HepG2 (cell line): ENCODE data around the gene HINT1. TPM values are rescaled to one million over a fixed set of nuclear protein-coding genes. Genes with fewer than 3 reads are reported as not detected.

Experiments
- ATAC-seq: fragments of 200-7000 bp; cut with Tn5 transposase; 3 replicates; pipeline ENCODE4 v1.9.1; 2020; ENCODE audit warnings: mild to moderate bottlenecking, moderate library complexity
- BruUV-seq: library from RNA; stranded (reverse); fragments of 400-500 nt; replicated peaks from 2 replicates; lab custom pipeline; 2021; lab: Mats Ljungman, UMichigan
- CTCF ChIA-PET: fragments of 300-600 bp; formaldehyde crosslinking; extraction: SDS; loops from one replicate; lab custom pipeline; 2021; ENCODE audit warnings: low total read pairs, inconsistent platforms, low intra/inter-chr PET ratio; lab: Yijun Ruan, JAX
- POLR2A ChIA-PET: fragments of 350-600 bp; sonication (Branson Sonifier 250); formaldehyde crosslinking; loops from one replicate; lab custom pipeline; 2020; ENCODE audit warnings: antibody characterized with exemption, inconsistent platforms; lab: Yijun Ruan, JAX
- DNase-seq: peaks from one replicate; pipeline ENCODE4 v3.0.0-alpha.2; 2015; ENCODE audit warnings: low spot score
- FAIRE-seq: peaks from 3 replicates; lab custom pipeline; 2011; peaks lifted over from hg19 to GRCh38; lab: Jason Lieb, UNC
- H2AFZ ChIP-seq: one replicate; pipeline ENCODE4 v1.6.1; 2011; ENCODE audit warnings: low read length, inconsistent platforms
- H3K27ac ChIP-seq: fragments of 300-600 bp; 3 replicates; pipeline ENCODE4 v1.8.0; 2011; ENCODE audit warnings: mixed run types, mild to moderate bottlenecking, mixed read lengths, low read length, inconsistent platforms; ENCODE audit not compliant: insufficient read depth; ENCODE audit errors: extremely low read length
- H3K27me3 ChIP-seq, 2 experiments: fragments of 200-600 bp in 1 of 2; 2 replicates in 1 of 2; 3 replicates in 1 of 2; pipeline versions ENCODE4 v1.6.0 to v1.8.0; 2011; ENCODE audit warnings: low read length in 2 of 2, mild to moderate bottlenecking in 2 of 2, moderate library complexity in 2 of 2, inconsistent platforms in 1 of 2; ENCODE audit not compliant: insufficient read depth in 2 of 2, control insufficient read depth in 1 of 2
- H3K36me3 ChIP-seq, 2 experiments: fragments of 200-600 bp in 1 of 2; replicated peaks in 1 of 2; 2 replicates in 1 of 2; 3 replicates in 1 of 2; pipeline versions ENCODE4 v1.5.1 to v1.8.0; 2011; ENCODE audit warnings: low read length in 2 of 2, inconsistent platforms in 1 of 2; ENCODE audit not compliant: insufficient read depth in 2 of 2, control insufficient read depth in 1 of 2
- H3K4me1 ChIP-seq: 2 replicates; pipeline ENCODE4 v1.5.1; 2012; ENCODE audit warnings: low read length, inconsistent platforms; ENCODE audit not compliant: insufficient read depth
- H3K4me2 ChIP-seq: 2 replicates; pipeline ENCODE4 v1.6.0; 2011; ENCODE audit warnings: low read depth, low read length, inconsistent platforms
- H3K4me3 ChIP-seq, 3 experiments: fragments of 200-600 bp in 1 of 3; sonication (generic), shearing (Covaris generic) in 1 of 3; replicated peaks in 1 of 3; 2 replicates each; pipeline ENCODE4 v1.5.1; 2011 to 2016; ENCODE audit warnings: low read length in 3 of 3, inconsistent platforms in 2 of 3, low read depth in 2 of 3, mild to moderate bottlenecking in 2 of 3, control low read depth in 1 of 3, mixed read lengths in 1 of 3; ENCODE audit not compliant: insufficient read depth in 1 of 3
- H3K79me2 ChIP-seq: one replicate; pipeline ENCODE4 v1.6.1; 2011; ENCODE audit warnings: low read length, inconsistent platforms; ENCODE audit not compliant: insufficient read depth
- H3K9ac ChIP-seq: 2 replicates; pipeline ENCODE4 v1.6.0; 2011; ENCODE audit warnings: mild to moderate bottlenecking, low read depth, low read length, inconsistent platforms; ENCODE audit not compliant: insufficient read depth
- H3K9me3 ChIP-seq: 2 replicates; pipeline ENCODE4 v1.5.1; 2012; ENCODE audit warnings: mild to moderate bottlenecking, low read length
- H4K20me1 ChIP-seq: 2 replicates; pipeline ENCODE4 v1.6.0; 2011; ENCODE audit warnings: inconsistent platforms, mild to moderate bottlenecking, low read length, moderate library complexity; ENCODE audit not compliant: insufficient read depth
- ATRX ChIP-seq: sonication (generic); formaldehyde crosslinking; IDR thresholded peaks from 2 replicates; pipeline ENCODE4 v1.4.0; 2020; ENCODE audit warnings: missing genetic modification reagents, borderline replicate concordance
- ELF1 ChIP-seq: sonication (generic); formaldehyde crosslinking; IDR thresholded peaks from 2 replicates; pipeline ENCODE4 v1.4.0; 2020; ENCODE audit warnings: missing genetic modification reagents
- FOSL1 ChIP-seq: sonication (generic); formaldehyde crosslinking; IDR thresholded peaks from 2 replicates; pipeline ENCODE4 v1.9.0; 2021; ENCODE audit warnings: missing genetic modification reagents, borderline replicate concordance
- GLI4 ChIP-seq: sonication (generic); formaldehyde crosslinking; IDR thresholded peaks from 2 replicates; pipeline ENCODE4 v1.5.1; 2020; ENCODE audit warnings: missing genetic modification reagents, mild to moderate bottlenecking, moderate library complexity, borderline replicate concordance
- IRF2 ChIP-seq: IDR thresholded peaks from 2 replicates; pipeline ENCODE4 v1.6.1; 2018; ENCODE audit warnings: missing genetic modification reagents, missing compliant biosample characterization
- NBN ChIP-seq: fragments of 450-650 bp; conservative IDR thresholded peaks from 2 replicates; pipeline ENCODE4 v1.6.1; 2017
- NONO ChIP-seq, 2 experiments: fragments of 450-650 bp in 1 of 2; sonication (generic) in 1 of 2; formaldehyde crosslinking in 1 of 2; IDR thresholded peaks in 1 of 2; conservative IDR thresholded peaks in 1 of 2; 2 replicates each; pipeline versions ENCODE4 v1.6.1 to v1.8.0; 2017 to 2022; ENCODE audit warnings: mild to moderate bottlenecking in 1 of 2, missing genetic modification reagents in 1 of 2, moderate library complexity in 1 of 2
- TEAD3 ChIP-seq: optimal IDR thresholded peaks from 2 replicates; pipeline ENCODE3; 2016; ENCODE audit warnings: borderline replicate concordance
- TP53 ChIP-seq: sonication (generic); formaldehyde crosslinking; conservative IDR thresholded peaks from 2 replicates; pipeline ENCODE4 v1.4.0; 2020; ENCODE audit warnings: missing genetic modification reagents
- ZBTB3 ChIP-seq: sonication (generic); formaldehyde crosslinking; IDR thresholded peaks from 2 replicates; pipeline ENCODE4 v1.4.0; 2020; ENCODE audit warnings: low read depth, mild to moderate bottlenecking, moderate library complexity, missing genetic modification reagents, borderline replicate concordance
- ZKSCAN1 ChIP-seq: fragments of 150-350 bp; IDR thresholded peaks from 2 replicates; pipeline ENCODE4 v1.6.1; 2014; ENCODE audit warnings: low read length
- ZNF562 ChIP-seq: sonication (generic); formaldehyde crosslinking; IDR thresholded peaks from 2 replicates; pipeline ENCODE4 v1.8.0; 2022; ENCODE audit warnings: missing genetic modification reagents, borderline replicate concordance
- ZNF607 ChIP-seq: sonication (generic); formaldehyde crosslinking; IDR thresholded peaks from 2 replicates; pipeline ENCODE4 v1.5.1; 2020; ENCODE audit warnings: missing genetic modification reagents, mild to moderate bottlenecking, borderline replicate concordance
- ZNF761 ChIP-seq: sonication (generic); formaldehyde crosslinking; conservative IDR thresholded peaks from 2 replicates; pipeline ENCODE4 v1.4.0; 2020; ENCODE audit warnings: mild to moderate bottlenecking, missing genetic modification reagents
- WGBS: methylation state at CpG from one replicate; pipeline ENCODE4 v1.1.6; 2017; ENCODE audit warnings: low lambda C conversion rate; 5-methylcytosine and 5-hydroxymethylcytosine counted together
- in situ Hi-C: cut with HindIII; loops from 2 replicates; pipeline ENCODE4 v1.10.0; 2017; ENCODE audit warnings: low pct_unique_long_range_greater_than_20kb; ENCODE audit not compliant: extremely low pct_ligation_motif_present
- intact Hi-C: fragments of 100-400 bp; cut with micrococcal nuclease; formaldehyde crosslinking; loops from one replicate; pipeline ENCODE4 v1.10.0; 2022; ENCODE audit not compliant: unreplicated experiment
- polyA plus RNA-seq, 8 experiments: library from polyadenylated mRNA; depleted of rRNA in 3 of 8; stranded (reverse) in 7 of 8; unstranded in 1 of 8; fragments of >200 nt; fragmentation: Illumina TruSeq in 4 of 8; extraction: Trizol in 4 of 8; gene quantifications; 2 replicates each; pipeline versions ENCODE4 v1.2.1 to v1.2.3, GENCODE V29; 2011 to 2016; ENCODE audit warnings: low read depth in 4 of 8, missing spikeins in 1 of 8, mixed read lengths in 1 of 8; ENCODE audit not compliant: insufficient read depth in 1 of 8
- total RNA-seq, 5 experiments: library from RNA; depleted of rRNA; stranded (reverse); fragments of >200 nt; fragmentation: Illumina TruSeq; extraction: Trizol; gene quantifications; 2 replicates each; pipeline ENCODE4 v1.2.3, GENCODE V29; 2016; ENCODE audit warnings: low read depth in 1 of 5
- TF ChIP-seq, protein P1 (sequence below): sonication (generic); formaldehyde crosslinking; IDR thresholded peaks from 2 replicates; pipeline ENCODE4 v1.4.0; 2020; ENCODE audit warnings: missing genetic modification reagents

The HINT1 gene
- total and polyA plus RNA-seq, 2 of the 13 experiments (the other 11 are each of a cell fraction or from before 2014, with no cell fraction given), result 428 to 997 TPM

DNA sequence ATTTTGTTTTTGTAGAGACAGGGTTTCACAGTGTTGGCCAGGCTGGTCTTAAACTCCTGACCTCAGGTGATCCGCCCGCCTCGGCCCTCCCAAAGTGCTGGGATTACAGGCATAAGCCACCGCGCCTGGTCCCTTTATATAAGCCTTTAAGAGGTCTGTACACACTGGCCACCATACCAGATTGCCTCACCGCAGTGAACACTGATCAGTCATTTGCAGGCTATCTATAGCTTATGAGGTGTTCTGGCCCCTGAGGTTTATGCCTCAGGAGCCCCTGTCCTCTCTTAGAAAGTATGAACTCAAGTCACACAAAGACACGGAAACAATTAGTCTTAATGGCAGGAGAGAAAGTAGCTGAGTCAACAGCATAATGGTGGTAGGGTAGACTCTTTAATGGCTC is 14.6 kb downstream of the HINT1 start (continued):
- TF ChIP-seq, protein P1, sequence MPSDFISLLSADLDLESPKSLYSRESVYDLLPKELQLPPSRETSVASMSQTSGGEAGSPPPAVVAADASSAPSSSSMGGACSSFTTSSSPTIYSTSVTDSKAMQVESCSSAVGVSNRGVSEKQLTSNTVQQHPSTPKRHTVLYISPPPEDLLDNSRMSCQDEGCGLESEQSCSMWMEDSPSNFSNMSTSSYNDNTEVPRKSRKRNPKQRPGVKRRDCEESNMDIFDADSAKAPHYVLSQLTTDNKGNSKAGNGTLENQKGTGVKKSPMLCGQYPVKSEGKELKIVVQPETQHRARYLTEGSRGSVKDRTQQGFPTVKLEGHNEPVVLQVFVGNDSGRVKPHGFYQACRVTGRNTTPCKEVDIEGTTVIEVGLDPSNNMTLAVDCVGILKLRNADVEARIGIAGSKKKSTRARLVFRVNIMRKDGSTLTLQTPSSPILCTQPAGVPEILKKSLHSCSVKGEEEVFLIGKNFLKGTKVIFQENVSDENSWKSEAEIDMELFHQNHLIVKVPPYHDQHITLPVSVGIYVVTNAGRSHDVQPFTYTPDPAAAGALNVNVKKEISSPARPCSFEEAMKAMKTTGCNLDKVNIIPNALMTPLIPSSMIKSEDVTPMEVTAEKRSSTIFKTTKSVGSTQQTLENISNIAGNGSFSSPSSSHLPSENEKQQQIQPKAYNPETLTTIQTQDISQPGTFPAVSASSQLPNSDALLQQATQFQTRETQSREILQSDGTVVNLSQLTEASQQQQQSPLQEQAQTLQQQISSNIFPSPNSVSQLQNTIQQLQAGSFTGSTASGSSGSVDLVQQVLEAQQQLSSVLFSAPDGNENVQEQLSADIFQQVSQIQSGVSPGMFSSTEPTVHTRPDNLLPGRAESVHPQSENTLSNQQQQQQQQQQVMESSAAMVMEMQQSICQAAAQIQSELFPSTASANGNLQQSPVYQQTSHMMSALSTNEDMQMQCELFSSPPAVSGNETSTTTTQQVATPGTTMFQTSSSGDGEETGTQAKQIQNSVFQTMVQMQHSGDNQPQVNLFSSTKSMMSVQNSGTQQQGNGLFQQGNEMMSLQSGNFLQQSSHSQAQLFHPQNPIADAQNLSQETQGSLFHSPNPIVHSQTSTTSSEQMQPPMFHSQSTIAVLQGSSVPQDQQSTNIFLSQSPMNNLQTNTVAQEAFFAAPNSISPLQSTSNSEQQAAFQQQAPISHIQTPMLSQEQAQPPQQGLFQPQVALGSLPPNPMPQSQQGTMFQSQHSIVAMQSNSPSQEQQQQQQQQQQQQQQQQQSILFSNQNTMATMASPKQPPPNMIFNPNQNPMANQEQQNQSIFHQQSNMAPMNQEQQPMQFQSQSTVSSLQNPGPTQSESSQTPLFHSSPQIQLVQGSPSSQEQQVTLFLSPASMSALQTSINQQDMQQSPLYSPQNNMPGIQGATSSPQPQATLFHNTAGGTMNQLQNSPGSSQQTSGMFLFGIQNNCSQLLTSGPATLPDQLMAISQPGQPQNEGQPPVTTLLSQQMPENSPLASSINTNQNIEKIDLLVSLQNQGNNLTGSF (CRISPR knock-in tag), result no peak
- TF ChIP-seq NBN, result no peak
- TF ChIP-seq GLI4, result no peak
- no peak for TF ChIP-seq TP53
- TF ChIP-seq NONO (IDR thresholded peaks at IDR 0.05), result no peak
- no peak for TF ChIP-seq NONO (CRISPR knock-in tag; conservative IDR thresholded peaks at IDR 0.05)
- no peak for TF ChIP-seq ELF1 (CRISPR knock-in tag)
- no peak for TF ChIP-seq ZNF761

DNA sequence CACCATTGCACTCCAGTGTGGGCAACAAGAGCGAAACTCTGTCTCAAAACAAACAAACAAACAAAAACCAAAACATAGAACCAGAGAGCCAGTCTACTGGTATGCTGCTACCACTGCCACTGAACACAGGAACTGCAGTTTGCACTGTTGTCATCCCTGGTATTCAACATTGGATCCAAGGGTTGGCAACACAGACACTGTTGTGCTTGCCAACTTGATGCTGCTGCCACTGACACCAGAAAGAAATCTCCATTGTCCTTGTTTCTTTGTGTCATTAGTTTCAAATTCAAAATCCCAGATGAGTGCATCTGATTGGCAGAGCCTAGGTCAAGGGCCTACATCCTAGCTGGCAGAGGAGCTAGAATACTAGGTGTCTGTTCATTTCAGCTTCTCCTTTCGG is 16.2 kb downstream of the HINT1 start:
- ChIA-PET CTCF (no interaction called here), POLR2A (no interaction called here)
- Histone ChIP-seq H3K9me3 (no peaks in the 10 kb centered on the region), H3K4me3 (no peak overlapping the region), H3K4me2 (no peak overlapping the region), H3K9ac (no peak overlapping the region), H3K4me1 (0 out of 2 replicates have a peak, but pooled peaks cover 6% of the 10 kb centered on the region), H3K27ac (no peak overlapping the region), H2AFZ (no peak overlapping the region), H3K36me3 (no peaks in the 10 kb centered on the region), H3K79me2 (no peaks in the 10 kb centered on the region), H4K20me1 (no peaks in the 10 kb centered on the region), H3K27me3 (no peaks in the 10 kb centered on the region)
- no TSS peak for BruUV-seq
- DNase-seq (no peak), FAIRE-seq (no peak), ATAC-seq (no peak)
- intact Hi-C loops, result no loop called here
- WGBS, result 33% methylated on average over 2 of the region's 2 CpGs
- in situ Hi-C loops, result no loop called here
- TF ChIP-seq IRF2 (CRISPR knock-in tag), result no peak
- TF ChIP-seq FOSL1 (CRISPR knock-in tag), result no peak
- no peak for TF ChIP-seq ATRX (CRISPR knock-in tag)
- TF ChIP-seq TEAD3 (CRISPR knock-in tag), result no peak
- no peak for TF ChIP-seq ZNF562 (CRISPR knock-in tag)
- TF ChIP-seq ZNF607, result no peak
- TF ChIP-seq ZKSCAN1, result no peak
- no peak for TF ChIP-seq ZBTB3 (CRISPR knock-in tag)
